Activated CD8-positive, alpha-beta memory T cell treated with anti-CD3 and anti-CD28 coated beads for 4 hours (primary cell): ENCODE data around the gene RCL1.

Experiments
- DNase-seq, 2 donors: peaks; one replicate each; pipeline ENCODE4 v3.0.0-alpha.2; 2020; ENCODE audit warnings: low read depth in 2 of 2

The RCL1 gene

GRCh38 chr9:4811824-4812223 lies 19.1 kb downstream of the RCL1 start:
- DNase-seq = no peak

DNA sequence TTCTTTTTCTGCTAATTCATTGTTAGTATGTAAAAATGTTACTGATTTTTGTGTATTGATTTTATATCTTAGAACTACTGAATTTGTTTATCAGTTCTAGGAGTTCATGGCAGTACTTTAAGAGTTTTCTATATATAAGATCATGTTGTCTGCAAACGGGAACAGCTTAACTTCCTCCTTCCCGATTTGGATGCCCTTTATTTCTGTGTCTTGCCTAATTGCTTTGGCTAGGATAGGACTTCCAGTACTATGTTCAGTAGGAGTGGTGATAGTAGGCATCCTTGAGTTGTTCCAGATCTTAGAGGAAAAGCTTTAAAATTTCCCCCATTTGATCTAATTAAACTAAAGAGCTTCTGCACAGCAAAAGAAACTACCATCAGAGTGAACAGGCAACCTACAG lies 20.1 kb downstream of the RCL1 start:
- DNase-seq = no peak

GRCh38 chr9:4814913-4815312 lies 22.2 kb downstream of the RCL1 start:
- no peak for DNase-seq

- no peak for DNase-seq
Observed at GRCh38 chr9:4815381-4815956, 22.7 kb downstream of the RCL1 start.

- no peak for DNase-seq
Observed at GRCh38 chr9:4820168-4820567, 27.4 kb downstream of the RCL1 start.

GRCh38 chr9:4821133-4821532 lies 28.4 kb downstream of the RCL1 start:
- DNase-seq = no peak

DNA sequence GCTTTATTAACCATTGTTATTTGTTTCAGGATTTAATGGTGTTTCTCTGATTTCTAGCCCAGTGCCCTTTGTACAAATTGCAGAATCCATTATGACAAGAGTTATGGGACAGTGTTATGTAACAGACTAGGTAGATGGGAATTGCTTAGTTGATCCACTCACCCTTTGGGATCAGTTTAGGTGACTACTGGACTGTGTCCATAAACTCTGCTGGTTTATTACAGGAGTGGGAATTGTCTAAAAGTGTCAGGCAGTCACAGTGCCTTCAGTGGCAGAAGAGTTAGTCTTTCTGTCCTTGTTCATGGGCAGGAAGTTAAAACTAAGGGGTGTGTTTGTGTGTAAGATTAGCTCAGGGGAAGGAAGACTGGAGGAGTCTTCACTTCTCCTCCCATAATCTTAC lies 29.3 kb downstream of the RCL1 start:
- DNase-seq = no peak

DNA sequence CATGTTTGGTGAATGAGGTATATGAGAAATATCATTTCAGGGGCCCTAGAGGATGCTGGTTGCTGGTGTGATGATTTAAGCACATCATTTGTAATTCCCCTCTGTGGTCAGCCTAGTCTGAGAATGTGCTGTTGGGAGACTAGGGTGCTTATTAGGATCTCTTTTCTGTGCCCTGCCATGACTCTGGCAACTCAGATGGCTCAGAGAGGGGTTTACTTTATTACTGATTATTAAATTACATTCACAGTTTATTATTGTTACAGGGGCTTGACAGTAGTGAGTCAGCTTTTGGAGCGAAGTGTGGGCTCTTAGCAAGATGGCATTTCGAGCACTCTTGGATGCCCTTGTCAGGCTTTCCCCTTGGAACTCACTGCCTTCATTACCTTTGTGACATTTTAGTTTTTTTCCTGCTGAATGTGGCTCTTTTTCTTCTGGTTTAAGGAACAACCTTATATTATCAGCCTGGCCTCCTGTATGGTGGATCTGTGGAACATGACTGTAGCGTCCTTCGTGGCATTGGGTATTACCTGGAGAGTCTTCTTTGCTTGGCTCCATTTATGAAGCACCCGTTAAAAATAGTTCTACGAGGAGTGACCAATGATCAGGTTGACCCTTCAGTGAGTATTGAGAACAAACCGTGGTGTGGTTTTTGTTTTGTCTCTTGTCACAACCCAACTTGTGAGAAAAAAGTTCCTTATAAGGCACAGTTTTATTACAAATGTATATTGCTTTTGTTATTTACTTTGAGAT lies 33.8 kb downstream of the RCL1 start:
- DNase-seq = no peak

GRCh38 chr9:4827224-4827623 lies 34.5 kb downstream of the RCL1 start:
- no peak for DNase-seq

DNA sequence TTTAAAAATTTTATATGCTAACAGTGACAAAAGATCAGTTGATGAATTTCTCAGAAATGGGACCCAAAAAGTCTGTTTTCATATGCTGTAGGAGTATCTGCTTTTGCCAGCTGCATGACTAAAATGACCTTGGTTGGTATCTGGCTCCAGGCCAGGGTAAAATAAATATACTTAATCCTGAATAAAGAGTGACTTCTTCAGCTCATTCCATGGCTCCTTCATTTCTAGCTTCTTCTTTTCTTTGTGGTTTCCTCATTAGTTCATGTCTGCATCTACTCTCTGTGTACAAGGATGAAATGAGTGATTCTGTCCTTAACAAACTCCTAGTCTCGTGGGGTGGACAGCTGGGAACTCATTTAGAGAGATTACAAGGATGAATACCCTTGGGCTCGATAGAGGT lies 36.0 kb downstream of the RCL1 start:
- DNase-seq = no peak

- DNase-seq = no peak
Observed at GRCh38 chr9:4829969-4830368, 37.2 kb downstream of the RCL1 start.

DNA sequence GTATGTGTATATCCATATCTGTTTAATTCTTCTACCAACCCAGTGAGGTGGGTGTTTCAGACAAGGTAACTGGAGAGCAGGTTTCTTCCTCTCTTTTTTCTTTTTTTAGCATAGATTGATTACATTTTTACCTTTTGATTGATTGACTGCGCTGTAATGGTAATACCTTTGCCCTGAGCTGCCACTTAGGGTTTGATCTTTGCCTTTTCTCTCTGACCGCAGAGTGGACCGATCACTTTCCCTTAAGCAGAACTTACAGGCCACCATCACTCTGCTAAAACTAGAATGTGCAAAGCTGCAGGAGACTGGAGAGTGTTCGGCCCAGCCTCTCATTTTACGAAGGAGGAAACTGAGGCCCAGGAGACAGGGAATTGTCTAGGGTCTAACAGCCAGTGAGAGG lies 38.0 kb downstream of the RCL1 start:
- DNase-seq = no peak

DNA sequence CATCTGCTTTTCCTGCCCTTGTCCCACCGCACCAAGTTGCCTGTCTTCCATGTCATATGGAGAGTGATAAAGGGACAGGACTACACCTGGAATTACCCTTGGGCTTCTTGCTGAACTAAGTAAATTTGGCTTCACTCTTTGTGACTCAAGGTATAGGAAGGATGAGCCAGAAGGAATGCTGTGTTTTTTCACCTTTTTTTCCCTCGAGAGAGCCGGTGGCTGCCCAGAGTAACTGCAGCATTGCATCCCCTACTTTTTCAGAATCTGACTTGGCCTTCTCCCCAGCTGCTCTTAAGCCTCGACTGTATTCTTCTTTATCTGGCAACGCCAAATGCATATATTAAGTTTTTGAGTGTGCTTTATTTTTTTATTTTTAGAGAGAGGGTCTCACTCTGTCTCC lies 38.4 kb downstream of the RCL1 start:
- DNase-seq = no peak

- DNase-seq = no peak
Observed at GRCh38 chr9:4831944-4832343, 39.2 kb downstream of the RCL1 start.

DNA sequence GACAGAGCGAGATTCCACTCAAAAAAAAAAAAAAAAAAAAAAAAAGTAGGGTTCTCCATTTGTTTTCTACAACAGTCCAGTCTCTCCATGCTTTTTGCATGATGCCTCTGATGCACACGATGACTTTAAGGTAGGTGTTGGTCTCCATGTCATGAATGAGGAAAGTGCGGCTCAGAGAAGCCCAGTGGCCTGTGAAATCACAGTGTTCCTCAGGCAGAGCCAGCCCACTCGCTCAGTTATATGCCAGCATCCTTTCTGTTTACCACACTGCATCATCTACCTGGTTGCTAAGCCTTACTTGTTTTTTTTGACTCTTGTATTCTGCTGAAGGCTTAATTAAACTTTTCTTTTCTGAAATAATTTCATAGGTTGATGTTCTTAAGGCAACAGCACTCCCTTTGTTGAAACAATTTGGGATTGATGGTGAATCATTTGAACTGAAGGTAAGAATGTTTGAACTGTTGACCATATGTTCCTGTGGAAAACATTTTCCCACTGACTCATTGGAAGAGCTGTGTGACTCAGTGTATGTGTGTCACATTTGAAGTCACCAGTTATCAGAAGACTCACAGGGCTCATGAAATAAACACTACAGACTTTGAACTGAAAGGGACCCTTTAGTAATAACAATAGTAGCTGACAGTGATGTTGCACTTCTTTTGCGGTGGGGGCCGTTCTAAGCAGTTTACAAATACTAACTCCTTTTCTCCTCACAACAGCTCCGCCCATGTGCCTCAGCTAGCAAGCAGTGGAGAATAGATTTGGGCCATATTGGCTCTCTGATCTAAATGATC lies 40.2 kb downstream of the RCL1 start:
- DNase-seq = no peak

DNA sequence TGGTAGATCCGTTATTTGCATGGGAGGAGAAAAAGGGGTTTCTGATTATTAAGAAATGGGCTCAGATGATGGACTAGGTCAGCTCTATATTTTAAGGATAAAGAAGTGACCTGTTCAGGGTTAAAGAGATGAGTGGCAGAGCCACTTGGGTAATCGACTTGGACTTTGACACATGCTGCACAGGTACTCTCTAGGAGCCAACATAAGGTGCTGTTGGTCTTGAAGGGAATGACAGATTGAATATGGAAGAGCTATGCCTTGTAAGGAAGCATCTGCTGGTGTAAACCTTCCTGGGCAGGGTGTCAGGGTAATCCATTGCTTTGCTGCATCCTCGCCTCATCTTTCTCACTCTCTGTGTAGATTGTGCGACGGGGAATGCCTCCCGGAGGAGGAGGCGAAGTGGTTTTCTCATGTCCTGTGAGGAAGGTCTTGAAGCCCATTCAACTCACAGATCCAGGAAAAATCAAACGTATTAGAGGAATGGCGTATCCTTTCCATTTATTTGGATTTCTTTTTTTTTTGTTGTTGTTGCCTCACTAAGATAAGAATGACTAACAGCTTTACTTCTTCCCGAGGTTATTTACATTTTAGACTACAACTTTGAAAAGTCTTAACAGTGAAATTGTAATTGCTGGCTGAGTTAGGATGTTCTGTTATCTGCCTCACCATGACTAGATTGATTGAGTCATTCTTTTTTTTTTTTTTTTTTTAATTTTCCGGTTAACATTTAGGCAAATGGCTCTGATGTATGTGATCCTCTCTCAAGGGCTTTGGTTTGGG lies 41.2 kb downstream of the RCL1 start:
- no peak for DNase-seq

DNA sequence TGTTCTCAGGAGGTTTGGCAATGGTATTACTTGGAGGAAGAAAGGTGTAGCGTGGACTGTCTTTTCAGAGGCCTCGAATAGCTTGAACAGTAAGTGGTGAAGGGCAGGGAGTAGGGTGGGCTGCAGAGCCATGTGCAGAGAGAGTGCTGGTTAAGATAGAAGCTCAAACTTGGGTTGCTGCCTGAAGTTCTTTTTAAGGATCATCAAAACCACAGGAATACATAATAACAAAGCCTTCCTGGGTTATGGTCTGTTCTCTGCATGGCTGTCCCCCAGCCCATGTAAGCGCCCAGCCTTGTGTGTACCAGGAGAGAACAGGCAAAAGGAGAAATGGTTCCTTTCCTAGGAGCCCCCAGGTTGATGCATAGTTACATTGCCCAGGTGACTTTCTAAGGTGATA lies 43.9 kb downstream of the RCL1 start:
- no peak for DNase-seq

- DNase-seq = no peak
Observed at GRCh38 chr9:4837261-4838188, 44.8 kb downstream of the RCL1 start.

DNA sequence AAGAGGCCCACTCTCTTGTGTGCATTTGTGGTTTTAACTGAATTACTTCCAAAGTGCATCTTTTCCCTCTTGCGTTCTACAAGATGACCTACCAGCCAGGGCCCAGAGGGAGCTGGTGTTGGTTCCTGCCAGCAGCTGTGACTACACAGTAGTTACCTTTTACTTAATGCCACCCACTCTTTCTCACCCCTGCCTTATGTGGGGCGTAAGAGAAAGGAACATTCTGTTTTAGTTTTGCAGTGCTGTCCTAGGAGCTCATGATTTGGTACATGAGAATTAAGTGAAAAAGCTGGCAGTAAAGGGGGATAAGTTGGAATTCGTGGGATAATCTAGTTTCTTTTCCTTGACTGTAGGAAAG lies 45.4 kb downstream of the RCL1 start:
- no peak for DNase-seq

DNA sequence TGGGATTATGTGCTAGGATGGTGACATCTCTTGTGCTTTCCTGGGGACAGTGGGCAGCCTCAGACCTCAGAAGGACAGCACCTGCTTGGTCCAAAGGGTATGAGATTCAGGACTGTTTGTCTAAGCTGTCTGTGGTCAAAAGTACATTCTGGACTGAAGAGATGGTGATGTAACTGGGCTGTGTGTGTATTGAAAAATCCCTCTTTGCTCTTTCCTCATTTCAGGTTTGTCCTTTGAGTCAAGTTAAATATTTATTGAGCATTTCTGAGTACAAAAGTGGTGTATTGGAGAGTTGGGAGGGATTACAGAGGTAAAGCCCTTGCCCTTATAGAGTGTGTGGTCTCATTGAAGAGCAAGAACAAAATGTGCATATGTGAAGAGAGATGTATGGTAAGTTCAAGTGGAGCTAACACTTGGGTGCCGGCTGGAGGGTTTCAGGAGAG lies 46.7 kb downstream of the RCL1 start:
- no peak for DNase-seq

GRCh38 chr9:4840018-4840417 lies 47.3 kb downstream of the RCL1 start:
- DNase-seq = no peak
